ENCODE results near the gene PLB1. TPM values are rescaled to one million over a fixed set of nuclear protein-coding genes. Genes with fewer than 3 reads are reported as not detected.

PLB1 gene
- total RNA-seq, 2 experiments from 2014 or later: 0.25 to 0.50 TPM

GRCh38 chr2:28681158-28681571 lies 185.3 kb downstream of the PLB1 start:
- ATAC-seq (peak; percentile 93), DNase-seq (peak; percentile 84)
- POLR2A ChIA-PET: interaction anchor here (1.0 to 2.0 kb wide), 3 partner anchors 57 to 103 kb away, joined by 3 to 5 read pairs (median 3); partner anchors contain the start of gene PPP1CB
- no peaks in the 10 kb centered on the region for H3K36me3 Mint-ChIP-seq (ENCODE audit: low read depth)
- no peaks in the 10 kb centered on the region for H3K9me3 Mint-ChIP-seq
- no peaks in the 10 kb centered on the region for H3K27me3 Mint-ChIP-seq
- peak overlapping the region; percentile 95 for H3K27ac Mint-ChIP-seq
- peak overlapping the region; percentile 52 for H3K4me3 Mint-ChIP-seq
- TF ChIP-seq CTCF (IDR thresholded peaks at IDR 0.05): no peak
- CTCF ChIA-PET: no interaction called here
- peaks cover 40% of the 10 kb centered on the region for H3K4me1 Mint-ChIP-seq (ENCODE audit: low read depth)
- intact Hi-C loops (cut with micrococcal nuclease): loop anchor here (5.0 kb wide), 1 partner anchor 59 kb away; no protein-coding TSS in a partner anchor

GRCh38 chr2:28681606-28682005 lies 185.7 kb downstream of the PLB1 start:
- TF ChIP-seq CTCF (IDR thresholded peaks at IDR 0.05): no peak
- ATAC-seq (peak; percentile 29), DNase-seq (no peak)
- POLR2A ChIA-PET: interaction anchor here (1.0 to 2.0 kb wide), 3 partner anchors 57 to 103 kb away, joined by 3 to 5 read pairs (median 3); partner anchors contain the start of gene PPP1CB
- Mint-ChIP-seq H3K9me3 (no peaks in the 10 kb centered on the region), H3K4me1 (ENCODE audit: low read depth) (peaks cover 40% of the 10 kb centered on the region), H3K4me3 (peak overlapping the region; percentile 52), H3K27ac (peak overlapping the region; percentile 95), H3K27me3 (no peaks in the 10 kb centered on the region), H3K36me3 (ENCODE audit: low read depth) (no peaks in the 10 kb centered on the region)
- CTCF ChIA-PET: interaction anchor here (1.4 kb wide), 1 partner anchor 87 kb away, joined by 4 read pairs; no protein-coding TSS in a partner anchor
- intact Hi-C loops (cut with micrococcal nuclease): loop anchor here (5.0 kb wide), 1 partner anchor 59 kb away; no protein-coding TSS in a partner anchor

- ChIA-PET POLR2A (interaction anchor here (0.6 to 1.3 kb wide), 3 partner anchors 15 to 52 kb away, joined by 3 to 5 read pairs (median 4); no protein-coding TSS in a partner anchor), CTCF (interaction anchor here (1.1 to 1.8 kb wide), 3 partner anchors 89 to 116 kb away, joined by 3 to 5 read pairs (median 4); no protein-coding TSS in a partner anchor)
- DNase-seq: no peak
- no peak for TF ChIP-seq CTCF (IDR thresholded peaks at IDR 0.05)
- H3K4me3 Mint-ChIP-seq: no peak overlapping the region
- H3K27ac Mint-ChIP-seq: no peak overlapping the region
- H3K9me3 Mint-ChIP-seq: no peaks in the 10 kb centered on the region
- H3K4me1 Mint-ChIP-seq (ENCODE audit: low read depth): peaks cover 50% of the 10 kb centered on the region
- no peaks in the 10 kb centered on the region for H3K27me3 Mint-ChIP-seq
- intact Hi-C loops (cut with micrococcal nuclease): loop anchor here (5.0 kb wide), 1 partner anchor 61 kb away; no protein-coding TSS in a partner anchor
- H3K36me3 Mint-ChIP-seq (ENCODE audit: low read depth): no peaks in the 10 kb centered on the region
- no peak for ATAC-seq
Observed at GRCh38 chr2:28683100-28683706, 187.3 kb downstream of the PLB1 start.

GRCh38 chr2:28684142-28684858 lies 188.4 kb downstream of the PLB1 start:
- Mint-ChIP-seq H3K27ac (no peak overlapping the region), H3K27me3 (no peaks in the 10 kb centered on the region)
- no peak for ATAC-seq

More at GRCh38 chr2:28684142-28684858, 188.4 kb downstream of the PLB1 start:
- TF ChIP-seq CTCF (IDR thresholded peaks at IDR 0.05): no peak
- H3K9me3 Mint-ChIP-seq: no peaks in the 10 kb centered on the region
- DNase-seq: no peak
- ChIA-PET CTCF (interaction anchor here (0.8 to 1.8 kb wide), 2 partner anchors 63 to 90 kb away, joined by 3 to 5 read pairs; no protein-coding TSS in a partner anchor), POLR2A (interaction anchor here (0.6 to 1.3 kb wide), 2 partner anchors 14 to 57 kb away, joined by 3 to 4 read pairs; no protein-coding TSS in a partner anchor)
- H3K36me3 Mint-ChIP-seq (ENCODE audit: low read depth): no peaks in the 10 kb centered on the region
- intact Hi-C loops (cut with micrococcal nuclease): loop anchor here (5.0 kb wide), 1 partner anchor 62 kb away; no protein-coding TSS in a partner anchor
- H3K4me3 Mint-ChIP-seq: no peak overlapping the region
- H3K4me1 Mint-ChIP-seq (ENCODE audit: low read depth): peaks cover 39% of the 10 kb centered on the region
